Ishikawa (cell line): Measurements from ENCODE around the gene SKIDA1.

Experiments
- CEBPB ChIP-seq: IDR thresholded peaks from 2 replicates; pipeline ENCODE4 v1.6.1; 2012
- CREB1 ChIP-seq: IDR thresholded peaks from 2 replicates; pipeline ENCODE4 v1.6.1; 2012; ENCODE audit warnings: low read depth
- EGR1 ChIP-seq: IDR thresholded peaks from 2 replicates; pipeline ENCODE4 v1.6.1; 2012
- EP300 ChIP-seq: IDR thresholded peaks from 2 replicates; pipeline ENCODE4 v1.6.1; 2012; ENCODE audit warnings: borderline replicate concordance
- FOXM1 ChIP-seq: IDR thresholded peaks from 2 replicates; pipeline ENCODE4 v1.6.1; 2012; ENCODE audit warnings: low read depth, borderline replicate concordance
- MAX ChIP-seq: IDR thresholded peaks from 2 replicates; pipeline ENCODE4 v1.6.1; 2012
- NFIC ChIP-seq: IDR thresholded peaks from 2 replicates; pipeline ENCODE4 v1.6.1; 2012
- RAD21 ChIP-seq: IDR thresholded peaks from 2 replicates; pipeline ENCODE4 v1.6.1; 2012; ENCODE audit warnings: low read depth
- REST ChIP-seq: IDR thresholded peaks from 2 replicates; pipeline ENCODE4 v1.6.1; 2012; ENCODE audit warnings: low read depth, mild to moderate bottlenecking
- TAF1 ChIP-seq: IDR thresholded peaks from 2 replicates; pipeline ENCODE4 v1.6.1; 2012; ENCODE audit warnings: low read depth, mild to moderate bottlenecking
- TCF12 ChIP-seq: IDR thresholded peaks from 2 replicates; pipeline ENCODE4 v1.6.1; 2012; ENCODE audit warnings: low read depth
- TEAD4 ChIP-seq: IDR thresholded peaks from 2 replicates; pipeline ENCODE4 v1.6.1; 2012
- USF1 ChIP-seq: IDR thresholded peaks from 2 replicates; pipeline ENCODE4 v1.6.1; 2012
- YY1 ChIP-seq: IDR thresholded peaks from 2 replicates; pipeline ENCODE4 v1.6.1; 2012; ENCODE audit warnings: low read depth
- ZBTB7A ChIP-seq: IDR thresholded peaks from 2 replicates; pipeline ENCODE4 v1.6.1; 2012; ENCODE audit warnings: low read depth

The SKIDA1 gene

GRCh38 chr10:21490711-21491105 is 34.8 kb downstream of the SKIDA1 start:
- TF ChIP-seq NFIC (no peak), RAD21 (no peak), MAX (no peak)

GRCh38 chr10:21490028-21490710 is 35.3 kb downstream of the SKIDA1 start:
- TF ChIP-seq ZBTB7A (no peak), CREB1 (no peak), TEAD4 (no peak), YY1 (no peak), FOXM1 (no peak), EP300 (no peak), TCF12 (no peak), EGR1 (no peak), RAD21 (no peak), NFIC (no peak), CEBPB (no peak), TAF1 (no peak), MAX (no peak), USF1 (no peak), REST (no peak)

GRCh38 chr10:21488957-21489446 is 36.5 kb downstream of the SKIDA1 start:
- no peak for TF ChIP-seq RAD21
- TF ChIP-seq TCF12: no peak
- TF ChIP-seq CEBPB: no peak

- TF ChIP-seq TAF1 (no peak), ZBTB7A (no peak), EGR1 (no peak), RAD21 (no peak), EP300 (no peak), CREB1 (no peak), MAX (no peak), NFIC (no peak; the same call in 1 of the 2 replicates)
These were observed 37.1 kb downstream of the SKIDA1 start for GRCh38 chr10:21488246-21488956.

- TF ChIP-seq TAF1 (no peak), REST (no peak), ZBTB7A (no peak), CREB1 (no peak), TCF12 (no peak), RAD21 (no peak), FOXM1 (no peak), TEAD4 (no peak)
These were observed 37.9 kb downstream of the SKIDA1 start for GRCh38 chr10:21487416-21488180.

GRCh38 chr10:21482821-21483220 is 42.7 kb downstream of the SKIDA1 start:
- TF ChIP-seq TAF1 (no peak), EP300 (no peak), FOXM1 (no peak), YY1 (no peak), ZBTB7A (no peak), CEBPB (no peak), REST (no peak), TEAD4 (no peak), RAD21 (no peak), TCF12 (no peak), MAX (no peak), CREB1 (no peak), NFIC (no peak), EGR1 (no peak), USF1 (no peak)
